ENCODE data around the gene DNPH1.

The DNPH1 gene

GRCh38 chr6:43180058-43180457, 49.2 kb downstream of the DNPH1 start:
- DNase-seq: no peak

GRCh38 chr6:43178951-43179830, 50.1 kb downstream of the DNPH1 start:
- no peak for DNase-seq

GRCh38 chr6:43178150-43178549, 51.1 kb downstream of the DNPH1 start:
- DNase-seq: no peak

GRCh38 chr6:43176423-43176786, 52.9 kb downstream of the DNPH1 start:
- no peak for DNase-seq

- no peak for DNase-seq
Observed at GRCh38 chr6:43175676-43176422, 53.4 kb downstream of the DNPH1 start.
